Measurements from ENCODE around the gene MAGI1.

The MAGI1 gene

DNA sequence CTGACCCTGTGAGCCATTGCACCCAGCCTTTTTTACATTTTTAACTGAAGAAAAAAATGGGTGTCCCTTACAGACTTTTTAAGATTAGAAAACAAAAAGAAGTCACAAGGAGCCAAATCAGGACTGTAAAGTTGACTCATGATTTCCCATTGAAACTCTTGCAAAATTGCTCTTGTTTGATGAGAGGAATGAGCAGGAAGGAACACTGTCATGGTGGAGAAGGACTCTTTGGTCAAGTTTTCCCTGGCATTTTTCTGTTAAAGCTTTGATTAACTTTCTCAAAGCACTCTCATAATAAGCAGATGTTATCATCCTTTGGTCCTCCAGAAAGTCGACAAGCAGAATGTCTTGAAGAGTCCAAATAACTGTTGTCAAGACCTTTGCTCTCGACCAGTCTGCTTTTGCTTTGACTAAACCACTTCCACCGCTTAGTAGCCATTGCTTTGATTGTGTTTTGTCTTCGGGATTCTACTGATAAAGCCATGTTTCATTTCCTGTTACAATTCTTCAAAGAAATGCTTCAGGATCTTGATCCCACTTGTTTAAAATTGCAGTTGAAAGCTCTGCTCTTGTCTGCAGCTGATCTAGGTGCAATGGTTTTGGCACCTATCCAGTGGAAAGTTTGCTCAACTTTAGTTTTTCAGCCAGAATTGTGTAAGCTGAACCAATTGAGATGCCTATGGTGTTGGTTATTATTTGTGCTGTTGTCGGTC lies 369.4 kb downstream of the MAGI1 start:
- no peak overlapping the region for H3K4me2 ChIP-seq (ENCODE audit: low read depth, low read length, poor library complexity, severe bottlenecking)
- H3K27ac ChIP-seq (ENCODE audit: low read depth, low read length), result no peak overlapping the region
- no peak overlapping the region for H2AFZ ChIP-seq (ENCODE audit: low read depth, low read length, severe bottlenecking)
- TF ChIP-seq CTCF (IDR thresholded peaks at IDR 0.05; ENCODE audit: insufficient read depth, low read length, poor library complexity, severe bottlenecking), result no peak
- no peak for TF ChIP-seq EZH2phosphoT487 (conservative IDR thresholded peaks at IDR 0.05; ENCODE audit: low read length)
- H4K20me1 ChIP-seq (ENCODE audit: low read depth, low read length), result no peaks in the 10 kb centered on the region
- no peaks in the 10 kb centered on the region for H3K9me3 ChIP-seq (ENCODE audit: insufficient read depth, low read length)
- no peak overlapping the region for H3K9ac ChIP-seq (ENCODE audit: low read length)
- H3K79me2 ChIP-seq (ENCODE audit: insufficient read depth, low read length), result no peaks in the 10 kb centered on the region
- H3K27me3 ChIP-seq (ENCODE audit: low read length), result no peaks in the 10 kb centered on the region
- H3K9me2 ChIP-seq (replicated peaks; ENCODE audit: insufficient read depth, low read length), result no peaks in the 10 kb centered on the region
- no peaks in the 10 kb centered on the region for H3F3A ChIP-seq (ENCODE audit: insufficient read depth)
- no peaks in the 10 kb centered on the region for H3K36me3 ChIP-seq (ENCODE audit: low read length)
- H3K4me3 ChIP-seq (ENCODE audit: insufficient read depth, low read length, poor library complexity, severe bottlenecking), result no peak overlapping the region

- TF ChIP-seq EZH2phosphoT487 (conservative IDR thresholded peaks at IDR 0.05; ENCODE audit: low read length) (no peak), CTCF (IDR thresholded peaks at IDR 0.05; ENCODE audit: insufficient read depth, low read length, poor library complexity, severe bottlenecking) (no peak)
These were observed 370.8 kb downstream of the MAGI1 start for GRCh38 chr3:65667963-65668362.

GRCh38 chr3:65666448-65667091 lies 372.1 kb downstream of the MAGI1 start:
- H3F3A ChIP-seq (ENCODE audit: insufficient read depth), result no peaks in the 10 kb centered on the region
- H2AFZ ChIP-seq (ENCODE audit: low read depth, low read length, severe bottlenecking), result no peak overlapping the region
- H3K9me2 ChIP-seq (replicated peaks; ENCODE audit: insufficient read depth, low read length), result no peaks in the 10 kb centered on the region
- no peaks in the 10 kb centered on the region for H3K79me2 ChIP-seq (ENCODE audit: insufficient read depth, low read length)
- H3K27ac ChIP-seq (ENCODE audit: low read depth, low read length), result no peak overlapping the region
- H3K27me3 ChIP-seq (ENCODE audit: low read length), result no peaks in the 10 kb centered on the region
- no peak overlapping the region for H3K9ac ChIP-seq (ENCODE audit: low read length)
- no peaks in the 10 kb centered on the region for H3K9me3 ChIP-seq (ENCODE audit: insufficient read depth, low read length)
- no peaks in the 10 kb centered on the region for H4K20me1 ChIP-seq (ENCODE audit: low read depth, low read length)
- TF ChIP-seq EZH2phosphoT487 (conservative IDR thresholded peaks at IDR 0.05; ENCODE audit: low read length) (no peak), CTCF (IDR thresholded peaks at IDR 0.05; ENCODE audit: insufficient read depth, low read length, poor library complexity, severe bottlenecking) (no peak)
- no peak overlapping the region for H3K4me3 ChIP-seq (ENCODE audit: insufficient read depth, low read length, poor library complexity, severe bottlenecking)
- H3K36me3 ChIP-seq (ENCODE audit: low read length), result no peaks in the 10 kb centered on the region
- H3K4me2 ChIP-seq (ENCODE audit: low read depth, low read length, poor library complexity, severe bottlenecking), result no peak overlapping the region

More at GRCh38 chr3:65667963-65668362, 370.8 kb downstream of the MAGI1 start:
- Histone ChIP-seq H3F3A (ENCODE audit: insufficient read depth) (no peaks in the 10 kb centered on the region), H4K20me1 (ENCODE audit: low read depth, low read length) (no peaks in the 10 kb centered on the region), H3K9me2 (replicated peaks; ENCODE audit: insufficient read depth, low read length) (no peaks in the 10 kb centered on the region), H3K4me2 (ENCODE audit: low read depth, low read length, poor library complexity, severe bottlenecking) (no peak overlapping the region), H3K9me3 (ENCODE audit: insufficient read depth, low read length) (no peaks in the 10 kb centered on the region), H3K27me3 (ENCODE audit: low read length) (no peaks in the 10 kb centered on the region), H3K36me3 (ENCODE audit: low read length) (no peaks in the 10 kb centered on the region), H3K9ac (ENCODE audit: low read length) (no peak overlapping the region), H3K27ac (ENCODE audit: low read depth, low read length) (no peak overlapping the region), H2AFZ (ENCODE audit: low read depth, low read length, severe bottlenecking) (no peak overlapping the region), H3K4me3 (ENCODE audit: insufficient read depth, low read length, poor library complexity, severe bottlenecking) (no peak overlapping the region), H3K79me2 (ENCODE audit: insufficient read depth, low read length) (no peaks in the 10 kb centered on the region)
